AG04449 (cell line): ENCODE data around the gene PDZD8.

Source experiments
- CTCF ChIA-PET: fragments of 350-600 bp; formaldehyde crosslinking; extraction: SDS; loops from one replicate; lab custom pipeline; 2021; ENCODE audit warnings: antibody characterized with exemption; lab: Yijun Ruan, JAX
- POLR2A ChIA-PET: fragments of 400-600, 350-600 bp; formaldehyde crosslinking; extraction: SDS; loops from one replicate; lab custom pipeline; 2020; ENCODE audit warnings: antibody characterized with exemption, inconsistent platforms; lab: Yijun Ruan, JAX
- DNase-seq: peaks from one replicate; pipeline ENCODE4 v3.0.0-alpha.2; 2010; ENCODE audit warnings: low read depth, low spot score
- H3K4me3 ChIP-seq: 2 replicates; pipeline ENCODE4 v1.5.1; 2011; ENCODE audit warnings: low read depth, mild to moderate bottlenecking, control low read depth, low read length
- TF ChIP-seq, protein P1 (sequence below): IDR thresholded peaks from one replicate; pipeline ENCODE4 v1.5.1; 2011; ENCODE audit warnings: mild to moderate bottlenecking, moderate library complexity, low read length, control low read depth, inconsistent platforms; ENCODE audit not compliant: insufficient read depth; ENCODE audit errors: missing control alignments

PDZD8 gene

DNA sequence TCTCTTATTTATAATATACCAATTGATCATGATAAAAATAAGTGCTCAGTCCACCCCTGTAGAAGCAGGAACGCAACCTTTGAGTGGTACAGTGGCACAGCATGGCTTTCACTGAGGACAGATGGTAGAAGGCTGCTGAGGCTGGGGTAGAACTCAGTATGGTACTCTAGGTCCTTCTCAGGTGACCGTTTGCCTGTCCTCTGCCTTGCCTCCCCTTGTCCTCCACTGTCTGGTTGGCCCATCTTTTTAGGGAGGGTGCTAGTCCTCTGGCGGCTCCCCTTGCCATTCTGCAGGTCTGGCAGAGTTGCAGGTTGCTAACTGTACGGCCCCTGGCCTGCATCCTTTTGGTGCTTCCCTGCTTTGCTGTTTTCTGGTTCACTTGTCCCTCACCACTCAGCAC, 107.0 kb downstream of the PDZD8 start:
- ChIA-PET POLR2A (no interaction called here), CTCF (no interaction called here)
- H3K4me3 ChIP-seq: no peak overlapping the region
- DNase-seq: no peak
- TF ChIP-seq, protein P1, sequence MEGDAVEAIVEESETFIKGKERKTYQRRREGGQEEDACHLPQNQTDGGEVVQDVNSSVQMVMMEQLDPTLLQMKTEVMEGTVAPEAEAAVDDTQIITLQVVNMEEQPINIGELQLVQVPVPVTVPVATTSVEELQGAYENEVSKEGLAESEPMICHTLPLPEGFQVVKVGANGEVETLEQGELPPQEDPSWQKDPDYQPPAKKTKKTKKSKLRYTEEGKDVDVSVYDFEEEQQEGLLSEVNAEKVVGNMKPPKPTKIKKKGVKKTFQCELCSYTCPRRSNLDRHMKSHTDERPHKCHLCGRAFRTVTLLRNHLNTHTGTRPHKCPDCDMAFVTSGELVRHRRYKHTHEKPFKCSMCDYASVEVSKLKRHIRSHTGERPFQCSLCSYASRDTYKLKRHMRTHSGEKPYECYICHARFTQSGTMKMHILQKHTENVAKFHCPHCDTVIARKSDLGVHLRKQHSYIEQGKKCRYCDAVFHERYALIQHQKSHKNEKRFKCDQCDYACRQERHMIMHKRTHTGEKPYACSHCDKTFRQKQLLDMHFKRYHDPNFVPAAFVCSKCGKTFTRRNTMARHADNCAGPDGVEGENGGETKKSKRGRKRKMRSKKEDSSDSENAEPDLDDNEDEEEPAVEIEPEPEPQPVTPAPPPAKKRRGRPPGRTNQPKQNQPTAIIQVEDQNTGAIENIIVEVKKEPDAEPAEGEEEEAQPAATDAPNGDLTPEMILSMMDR: no peak

DNA sequence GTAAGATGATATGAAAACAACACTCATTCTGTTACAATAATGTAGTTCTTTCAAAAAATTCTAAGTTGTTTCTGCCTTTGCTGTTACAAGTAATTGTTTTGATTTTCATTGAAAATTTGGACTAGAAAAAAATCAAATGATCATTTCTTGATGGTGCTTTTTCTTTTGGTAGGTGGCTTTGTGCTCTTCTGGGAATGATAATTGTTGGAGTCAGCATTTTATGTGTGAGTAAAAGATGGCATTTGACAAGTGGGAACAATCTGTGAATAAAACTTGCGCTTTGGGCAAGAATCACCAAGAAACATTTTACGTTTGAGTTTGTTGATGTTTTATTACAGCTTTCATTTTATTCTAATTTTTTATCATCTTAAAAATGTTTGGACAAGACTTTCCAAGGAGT, 108.4 kb downstream of the PDZD8 start:
- POLR2A ChIA-PET: no interaction called here
- CTCF ChIA-PET: interaction anchor here (2.5 kb wide), 1 partner anchor 50 kb away, joined by 12 read pairs; no protein-coding TSS in a partner anchor
- no peak for DNase-seq
- TF ChIP-seq, protein P1: no peak
- no peak overlapping the region for H3K4me3 ChIP-seq

DNA sequence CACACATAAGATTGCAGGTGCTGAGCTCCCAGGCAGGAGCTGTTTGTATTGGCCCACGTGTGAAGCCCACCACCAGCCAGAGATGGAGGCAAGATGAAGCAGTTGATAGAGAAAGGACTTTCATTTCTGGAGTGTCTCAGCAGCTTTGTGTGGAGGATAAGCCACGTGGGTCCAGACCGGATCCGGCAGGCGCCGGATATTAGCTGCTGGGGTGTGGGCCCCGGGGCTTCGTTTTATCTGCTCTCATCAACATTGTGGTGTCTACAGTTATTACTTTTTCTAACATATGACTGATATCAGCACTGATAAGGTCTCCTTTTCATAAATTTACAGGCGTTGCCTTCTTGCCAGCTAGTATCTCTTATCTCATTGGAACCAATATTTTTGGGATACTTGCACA, 108.8 kb downstream of the PDZD8 start:
- POLR2A ChIA-PET: no interaction called here
- TF ChIP-seq, protein P1: no peak
- CTCF ChIA-PET: interaction anchor here (2.5 kb wide), 1 partner anchor 50 kb away, joined by 12 read pairs; no protein-coding TSS in a partner anchor
- no peak for DNase-seq
- no peak overlapping the region for H3K4me3 ChIP-seq

GRCh38 chr10:117264782-117265181, 110.5 kb downstream of the PDZD8 start:
- ChIA-PET POLR2A (no interaction called here), CTCF (no interaction called here)
- DNase-seq: no peak

DNA sequence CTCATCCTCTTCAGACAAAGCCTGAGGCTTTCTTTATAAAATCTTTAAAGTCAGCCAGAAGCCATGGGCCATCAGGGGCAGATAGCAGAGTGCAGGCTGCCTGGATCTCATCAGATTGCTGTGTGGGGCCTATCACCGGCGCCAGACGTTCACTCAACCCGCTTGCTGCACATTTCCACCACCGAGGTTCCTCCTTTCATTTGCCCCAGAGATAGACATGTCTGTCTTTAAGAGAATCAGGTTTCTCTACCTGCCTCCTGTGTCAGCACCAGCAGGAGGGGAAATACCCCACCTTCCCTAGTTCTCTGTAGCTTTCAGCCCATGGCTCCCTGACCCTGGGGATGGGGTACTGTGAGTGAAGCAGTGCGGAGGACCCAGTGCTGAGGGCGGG, 112.3 kb downstream of the PDZD8 start:
- POLR2A ChIA-PET: no interaction called here
- TF ChIP-seq, protein P1: no peak
- DNase-seq: no peak
- H3K4me3 ChIP-seq: no peak overlapping the region
- CTCF ChIA-PET: no interaction called here

More at GRCh38 chr10:117264782-117265181, 110.5 kb downstream of the PDZD8 start:
- TF ChIP-seq, protein P1: no peak
- H3K4me3 ChIP-seq: no peak overlapping the region

DNA sequence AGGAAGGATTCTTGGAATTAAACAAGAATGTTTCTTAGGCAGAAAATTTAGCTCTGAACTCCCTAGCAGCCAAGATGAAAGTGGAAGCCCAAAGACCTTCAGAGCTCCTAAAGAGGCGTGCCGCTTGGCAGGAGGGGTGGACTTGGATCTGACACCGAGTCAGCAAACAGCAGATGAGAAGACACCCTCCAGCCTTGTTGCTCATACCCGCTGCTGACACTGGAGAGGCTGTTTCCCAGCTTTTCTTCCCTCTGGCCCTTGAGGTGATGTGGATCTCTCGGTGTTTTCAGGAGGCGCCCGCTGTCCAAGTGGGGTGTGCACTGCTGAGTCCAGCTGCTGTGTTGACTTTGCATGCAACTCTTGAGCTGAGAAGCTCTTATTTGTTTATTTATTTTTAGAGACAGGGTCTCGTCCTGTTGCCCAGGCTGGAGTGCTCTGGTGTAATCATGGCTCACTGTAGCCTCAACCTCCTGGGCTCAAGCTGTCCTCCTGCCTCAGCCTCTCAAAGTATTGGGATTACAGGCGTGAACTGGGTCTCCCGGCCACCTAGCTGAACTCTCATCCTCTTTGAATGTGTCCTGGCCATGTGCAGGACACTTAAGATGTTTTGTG, 112.8 kb downstream of the PDZD8 start:
- ChIA-PET CTCF (interaction anchor here (0.8 to 2.0 kb wide), 2 partner anchors 11 to 56 kb away, joined by 3 to 7 read pairs; no protein-coding TSS in a partner anchor), POLR2A (no interaction called here)
- DNase-seq: no peak
- TF ChIP-seq, protein P1: no peak
- H3K4me3 ChIP-seq: no peak overlapping the region
